Measurements from ENCODE around the gene GRID2. TPM values are rescaled to one million over a fixed set of nuclear protein-coding genes. Genes with fewer than 3 reads are reported as not detected.

The GRID2 gene
- total RNA-seq, 4 donors from 2014 or later = 0.16 TPM; not detected in 3

DNA sequence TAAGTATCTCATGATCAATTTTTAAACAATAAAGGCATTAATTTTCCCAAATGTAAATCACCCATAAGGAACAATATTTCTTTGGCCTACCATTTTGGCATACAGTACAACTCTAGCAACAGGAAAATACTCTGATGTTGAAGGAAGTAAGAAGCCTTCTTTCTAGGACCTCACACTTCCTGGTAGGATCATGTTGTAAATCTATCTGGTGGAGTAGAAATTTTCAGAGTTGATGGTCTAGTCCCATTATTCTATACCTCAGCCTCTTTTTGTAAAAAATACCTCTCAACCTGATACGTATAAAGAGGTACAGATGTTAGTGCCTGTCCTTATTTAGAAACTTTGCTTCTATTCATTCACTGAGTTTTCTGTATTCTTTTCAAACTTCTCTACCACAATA, 40.2 kb upstream of the GRID2 start:
- no peaks in the 10 kb centered on the region for H3K27me3 ChIP-seq
- intact Hi-C loops (cut with DNase I; ENCODE audit: low total_unique reads) = no loop called here
- TF ChIP-seq POLR2A (IDR thresholded peaks at IDR 0.05) = no peak
- no peak for TF ChIP-seq POLR2AphosphoS5 (IDR thresholded peaks at IDR 0.05)
- no peak for TF ChIP-seq EP300 (IDR thresholded peaks at IDR 0.05; ENCODE audit: low read depth)
- TF ChIP-seq, protein P1, sequence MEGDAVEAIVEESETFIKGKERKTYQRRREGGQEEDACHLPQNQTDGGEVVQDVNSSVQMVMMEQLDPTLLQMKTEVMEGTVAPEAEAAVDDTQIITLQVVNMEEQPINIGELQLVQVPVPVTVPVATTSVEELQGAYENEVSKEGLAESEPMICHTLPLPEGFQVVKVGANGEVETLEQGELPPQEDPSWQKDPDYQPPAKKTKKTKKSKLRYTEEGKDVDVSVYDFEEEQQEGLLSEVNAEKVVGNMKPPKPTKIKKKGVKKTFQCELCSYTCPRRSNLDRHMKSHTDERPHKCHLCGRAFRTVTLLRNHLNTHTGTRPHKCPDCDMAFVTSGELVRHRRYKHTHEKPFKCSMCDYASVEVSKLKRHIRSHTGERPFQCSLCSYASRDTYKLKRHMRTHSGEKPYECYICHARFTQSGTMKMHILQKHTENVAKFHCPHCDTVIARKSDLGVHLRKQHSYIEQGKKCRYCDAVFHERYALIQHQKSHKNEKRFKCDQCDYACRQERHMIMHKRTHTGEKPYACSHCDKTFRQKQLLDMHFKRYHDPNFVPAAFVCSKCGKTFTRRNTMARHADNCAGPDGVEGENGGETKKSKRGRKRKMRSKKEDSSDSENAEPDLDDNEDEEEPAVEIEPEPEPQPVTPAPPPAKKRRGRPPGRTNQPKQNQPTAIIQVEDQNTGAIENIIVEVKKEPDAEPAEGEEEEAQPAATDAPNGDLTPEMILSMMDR (IDR thresholded peaks at IDR 0.05) = no peak
- no peaks in the 10 kb centered on the region for H3K9me3 ChIP-seq
- H3K36me3 ChIP-seq = no peaks in the 10 kb centered on the region
- in situ Hi-C loops (cut with MboI; ENCODE audit: low pct_ligation_motif_present in 1 of 4, low pct_unique_long_range_greater_than_20kb in 1 of 4, low sequenced_read_pairs in 3 of 4) = no loop called here
- no peaks in the 10 kb centered on the region for H3K4me1 ChIP-seq
- DNase-seq = no peak
- no peak overlapping the region for H3K4me3 ChIP-seq
- H3K27ac ChIP-seq = no peak overlapping the region
- WGBS, 2 donors (ENCODE audit: low coverage in 1 of 2) = 85 to 88% methylated on average over 1 of the region's 1 CpG

DNA sequence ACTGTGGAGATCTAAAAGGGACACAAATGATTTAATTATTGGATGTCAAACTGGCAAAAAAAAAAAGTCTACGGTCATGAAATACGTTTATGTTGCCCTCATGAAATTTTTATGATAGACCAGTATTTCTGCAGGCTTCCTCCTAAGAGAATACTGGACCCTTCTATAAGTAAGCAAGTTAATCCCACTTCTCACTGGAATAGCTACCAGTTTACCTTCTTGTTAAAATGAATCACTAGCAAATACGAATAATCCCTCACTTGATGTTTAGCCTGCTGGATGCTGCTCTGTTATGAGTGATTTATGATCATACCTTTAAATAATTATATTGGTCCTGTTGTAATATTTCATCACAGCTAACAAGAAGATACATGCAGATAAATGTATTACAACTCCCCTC, 39.6 kb upstream of the GRID2 start:
- Histone ChIP-seq H3K4me3 (no peak overlapping the region), H3K4me1 (no peaks in the 10 kb centered on the region), H3K27ac (no peak overlapping the region), H3K36me3 (no peaks in the 10 kb centered on the region), H3K27me3 (no peaks in the 10 kb centered on the region), H3K9me3 (no peaks in the 10 kb centered on the region)
- 67 to 78% methylated on average over 3 of the region's 3 CpGs for WGBS, 2 donors (ENCODE audit: low coverage in 1 of 2)
- DNase-seq = no peak
- no peak for TF ChIP-seq POLR2A (IDR thresholded peaks at IDR 0.05)
- TF ChIP-seq, protein P1 (IDR thresholded peaks at IDR 0.05) = no peak
- TF ChIP-seq EP300 (IDR thresholded peaks at IDR 0.05; ENCODE audit: low read depth) = no peak
- TF ChIP-seq POLR2AphosphoS5 (IDR thresholded peaks at IDR 0.05) = no peak
- in situ Hi-C loops (cut with MboI; ENCODE audit: low pct_ligation_motif_present in 1 of 4, low pct_unique_long_range_greater_than_20kb in 1 of 4, low sequenced_read_pairs in 3 of 4) = no loop called here
- intact Hi-C loops (cut with DNase I; ENCODE audit: low total_unique reads) = no loop called here

DNA sequence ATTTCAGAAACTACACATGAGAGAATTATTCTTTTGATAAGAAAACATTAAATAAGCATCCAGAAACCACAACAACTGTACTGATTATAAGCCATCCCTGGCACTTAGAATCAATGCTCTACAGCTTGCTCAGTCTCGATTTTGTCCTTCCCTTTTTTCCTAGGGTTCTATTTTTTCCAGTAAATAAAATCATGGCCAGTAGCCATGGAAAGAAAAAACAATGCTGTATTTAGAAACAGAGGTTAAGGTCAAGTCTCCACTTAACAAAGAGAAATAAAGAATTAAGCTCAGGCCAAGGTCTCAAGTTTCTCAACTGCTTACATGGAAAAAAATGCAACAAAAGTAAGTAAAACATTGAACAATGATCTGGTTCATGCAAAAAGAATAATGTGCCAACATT, 38.7 kb upstream of the GRID2 start:
- DNase-seq = no peak
- TF ChIP-seq POLR2A (IDR thresholded peaks at IDR 0.05) (no peak), POLR2AphosphoS5 (IDR thresholded peaks at IDR 0.05) (no peak), EP300 (IDR thresholded peaks at IDR 0.05; ENCODE audit: low read depth) (no peak)
- TF ChIP-seq, protein P1 (IDR thresholded peaks at IDR 0.05) = no peak
- WGBS, 2 donors (ENCODE audit: low coverage in 1 of 2) = 27 to 29% methylated on average over 1 of the region's 1 CpG
- Histone ChIP-seq H3K4me1 (no peaks in the 10 kb centered on the region), H3K9me3 (no peaks in the 10 kb centered on the region), H3K36me3 (no peaks in the 10 kb centered on the region), H3K27me3 (no peaks in the 10 kb centered on the region), H3K27ac (no peak overlapping the region), H3K4me3 (no peak overlapping the region)
- intact Hi-C loops (cut with DNase I; ENCODE audit: low total_unique reads) = no loop called here
- in situ Hi-C loops (cut with MboI; ENCODE audit: low pct_ligation_motif_present in 1 of 4, low pct_unique_long_range_greater_than_20kb in 1 of 4, low sequenced_read_pairs in 3 of 4) = no loop called here

DNA sequence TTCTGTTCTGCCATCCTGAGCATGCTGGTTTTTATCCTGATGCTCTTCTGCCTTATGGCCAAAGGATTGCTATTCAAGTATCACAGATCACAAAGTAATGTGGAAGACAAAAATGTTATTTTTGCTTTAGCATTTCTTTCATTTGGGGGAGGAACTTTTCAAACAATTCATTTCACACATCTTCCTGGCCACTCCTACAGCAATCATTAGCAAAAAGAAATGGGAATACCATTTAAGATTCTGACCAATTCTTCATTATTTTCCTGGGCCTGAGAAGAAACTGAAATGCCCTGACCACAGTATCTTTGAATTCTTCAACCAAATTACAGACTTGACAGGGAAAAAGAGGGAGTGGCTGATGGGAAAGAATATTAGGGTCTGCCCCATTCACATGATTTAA, 38.0 kb upstream of the GRID2 start:
- Histone ChIP-seq H3K4me1 (no peaks in the 10 kb centered on the region), H3K27ac (no peak overlapping the region), H3K4me3 (no peak overlapping the region), H3K36me3 (no peaks in the 10 kb centered on the region), H3K27me3 (no peaks in the 10 kb centered on the region), H3K9me3 (no peaks in the 10 kb centered on the region)
- no peak for DNase-seq
- intact Hi-C loops (cut with DNase I; ENCODE audit: low total_unique reads) = no loop called here
- TF ChIP-seq POLR2AphosphoS5 (IDR thresholded peaks at IDR 0.05) (no peak), EP300 (IDR thresholded peaks at IDR 0.05; ENCODE audit: low read depth) (no peak), POLR2A (IDR thresholded peaks at IDR 0.05) (no peak)
- TF ChIP-seq, protein P1 (IDR thresholded peaks at IDR 0.05) = no peak
- in situ Hi-C loops (cut with MboI; ENCODE audit: low pct_ligation_motif_present in 1 of 4, low pct_unique_long_range_greater_than_20kb in 1 of 4, low sequenced_read_pairs in 3 of 4) = no loop called here

All from transverse colon (tissue), 4 donors.